ENCODE results near the gene CLCN4.
A peak's percentile ranks its signal among the peaks of the same experiment; 100 is the strongest.

Gene CLCN4

GRCh38 chrX:10177601-10178000, 20.8 kb downstream of the CLCN4 start:
- TF ChIP-seq, protein P1, sequence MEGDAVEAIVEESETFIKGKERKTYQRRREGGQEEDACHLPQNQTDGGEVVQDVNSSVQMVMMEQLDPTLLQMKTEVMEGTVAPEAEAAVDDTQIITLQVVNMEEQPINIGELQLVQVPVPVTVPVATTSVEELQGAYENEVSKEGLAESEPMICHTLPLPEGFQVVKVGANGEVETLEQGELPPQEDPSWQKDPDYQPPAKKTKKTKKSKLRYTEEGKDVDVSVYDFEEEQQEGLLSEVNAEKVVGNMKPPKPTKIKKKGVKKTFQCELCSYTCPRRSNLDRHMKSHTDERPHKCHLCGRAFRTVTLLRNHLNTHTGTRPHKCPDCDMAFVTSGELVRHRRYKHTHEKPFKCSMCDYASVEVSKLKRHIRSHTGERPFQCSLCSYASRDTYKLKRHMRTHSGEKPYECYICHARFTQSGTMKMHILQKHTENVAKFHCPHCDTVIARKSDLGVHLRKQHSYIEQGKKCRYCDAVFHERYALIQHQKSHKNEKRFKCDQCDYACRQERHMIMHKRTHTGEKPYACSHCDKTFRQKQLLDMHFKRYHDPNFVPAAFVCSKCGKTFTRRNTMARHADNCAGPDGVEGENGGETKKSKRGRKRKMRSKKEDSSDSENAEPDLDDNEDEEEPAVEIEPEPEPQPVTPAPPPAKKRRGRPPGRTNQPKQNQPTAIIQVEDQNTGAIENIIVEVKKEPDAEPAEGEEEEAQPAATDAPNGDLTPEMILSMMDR (conservative IDR thresholded peaks at IDR 0.05; ENCODE audit: low read length): no peak
- peak; percentile 85 for DNase-seq (ENCODE audit: low read depth)
- H3K4me3 ChIP-seq (ENCODE audit: low read length): no peak overlapping the region

GRCh38 chrX:10178866-10179463, 22.2 kb downstream of the CLCN4 start:
- TF ChIP-seq, protein P1 (conservative IDR thresholded peaks at IDR 0.05; ENCODE audit: low read length): no peak
- no peak for DNase-seq (ENCODE audit: low read depth)

DNA sequence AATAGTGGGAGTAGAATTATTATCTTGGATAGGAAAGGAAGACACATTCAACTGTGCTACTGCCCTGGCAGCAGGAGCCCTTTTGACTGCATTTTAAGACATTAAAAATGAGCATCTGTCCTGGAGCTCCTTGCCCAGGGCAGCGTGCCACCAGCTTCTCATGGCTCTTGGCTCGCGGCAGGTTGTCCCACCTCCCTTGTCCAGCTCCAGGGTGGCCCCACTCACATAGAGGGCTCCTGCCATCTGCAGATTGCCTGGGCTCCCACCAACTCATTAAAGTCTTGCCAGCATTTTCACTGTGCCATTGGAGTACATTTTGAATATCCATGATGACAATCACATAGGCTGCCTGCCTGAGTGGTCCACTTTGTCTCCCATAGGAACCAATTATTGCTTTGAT, 27.0 kb downstream of the CLCN4 start:
- DNase-seq (ENCODE audit: low read depth): no peak
- TF ChIP-seq, protein P1 (conservative IDR thresholded peaks at IDR 0.05; ENCODE audit: low read length): no peak
- H3K4me3 ChIP-seq (ENCODE audit: low read length): no peak overlapping the region

More at GRCh38 chrX:10178866-10179463, 22.2 kb downstream of the CLCN4 start:
- H3K4me3 ChIP-seq (ENCODE audit: low read length): no peak overlapping the region

- no peak for DNase-seq (ENCODE audit: low read depth)
- TF ChIP-seq, protein P1 (conservative IDR thresholded peaks at IDR 0.05; ENCODE audit: low read length): no peak
- H3K4me3 ChIP-seq (ENCODE audit: low read length): no peak overlapping the region
Observed at GRCh38 chrX:10184411-10184810, 27.6 kb downstream of the CLCN4 start.

DNA sequence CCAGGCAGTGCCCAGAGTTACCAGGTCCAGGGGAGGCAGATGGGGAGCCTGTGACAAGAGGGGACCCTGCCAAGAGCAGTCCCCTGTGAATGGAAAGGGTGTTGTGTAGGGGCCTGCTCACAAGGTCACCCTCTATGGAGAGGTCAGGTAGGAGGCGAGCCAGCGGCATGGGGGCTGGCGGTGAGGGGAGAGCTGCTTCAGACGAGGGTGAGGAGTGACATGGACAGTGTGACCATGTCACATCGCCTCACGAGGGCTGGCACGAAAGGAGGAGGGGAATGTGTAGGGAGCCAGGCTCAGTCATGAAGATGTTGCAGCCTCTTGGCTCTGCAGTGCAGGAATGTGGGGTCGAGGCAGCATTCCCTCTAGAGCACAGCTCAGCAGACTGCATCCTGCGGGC, 29.6 kb downstream of the CLCN4 start:
- peak; percentile 7 for DNase-seq (ENCODE audit: low read depth)
- TF ChIP-seq, protein P1 (conservative IDR thresholded peaks at IDR 0.05; ENCODE audit: low read length): no peak
- no peak overlapping the region for H3K4me3 ChIP-seq (ENCODE audit: low read length)

DNA sequence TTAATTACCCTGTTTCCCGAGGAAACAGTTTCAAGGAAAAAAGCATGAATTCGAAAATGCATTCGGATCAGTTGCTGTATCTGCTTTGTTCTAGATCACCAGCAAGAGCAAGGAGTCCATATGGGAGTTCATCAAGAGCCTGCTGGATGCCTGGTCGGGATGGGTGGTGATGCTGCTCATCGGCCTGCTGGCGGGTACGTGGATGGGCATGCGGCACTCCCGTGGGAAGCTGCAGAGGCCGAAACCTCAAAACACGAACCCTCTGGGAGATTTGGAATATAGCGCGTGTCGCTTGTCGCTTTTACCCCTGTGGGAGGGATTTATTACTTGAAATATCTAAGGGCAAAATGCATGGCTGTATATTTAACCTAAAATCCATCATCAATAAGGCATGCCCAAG, 30.6 kb downstream of the CLCN4 start:
- no peak overlapping the region for H3K4me3 ChIP-seq (ENCODE audit: low read length)
- DNase-seq (ENCODE audit: low read depth): no peak
- TF ChIP-seq, protein P1 (conservative IDR thresholded peaks at IDR 0.05; ENCODE audit: low read length): no peak

Data from AG10803 (cell line).